ENCODE measurements around the gene MYBPC2.

GRCh38 chr19:50507376-50507775 lies 74.7 kb downstream of the MYBPC2 start:
- TF ChIP-seq ZNF274 (IDR thresholded peaks at IDR 0.05; ENCODE audit: low read depth, low read length) = no peak
- TF ChIP-seq YY1 (IDR thresholded peaks at IDR 0.05; ENCODE audit: insufficient read depth, insufficient read length) = no peak
- no peak for TF ChIP-seq SUZ12 (IDR thresholded peaks at IDR 0.05; ENCODE audit: extremely low read depth, insufficient read depth, insufficient read length)

Data from NT2/D1 (cell line).